ENCODE data around the gene KRTAP7-1. TPM values are rescaled to one million over a fixed set of nuclear protein-coding genes. Genes with fewer than 3 reads are reported as not detected.

KRTAP7-1 gene
- total RNA-seq, 4 donors from 2014 or later = not detected

DNA sequence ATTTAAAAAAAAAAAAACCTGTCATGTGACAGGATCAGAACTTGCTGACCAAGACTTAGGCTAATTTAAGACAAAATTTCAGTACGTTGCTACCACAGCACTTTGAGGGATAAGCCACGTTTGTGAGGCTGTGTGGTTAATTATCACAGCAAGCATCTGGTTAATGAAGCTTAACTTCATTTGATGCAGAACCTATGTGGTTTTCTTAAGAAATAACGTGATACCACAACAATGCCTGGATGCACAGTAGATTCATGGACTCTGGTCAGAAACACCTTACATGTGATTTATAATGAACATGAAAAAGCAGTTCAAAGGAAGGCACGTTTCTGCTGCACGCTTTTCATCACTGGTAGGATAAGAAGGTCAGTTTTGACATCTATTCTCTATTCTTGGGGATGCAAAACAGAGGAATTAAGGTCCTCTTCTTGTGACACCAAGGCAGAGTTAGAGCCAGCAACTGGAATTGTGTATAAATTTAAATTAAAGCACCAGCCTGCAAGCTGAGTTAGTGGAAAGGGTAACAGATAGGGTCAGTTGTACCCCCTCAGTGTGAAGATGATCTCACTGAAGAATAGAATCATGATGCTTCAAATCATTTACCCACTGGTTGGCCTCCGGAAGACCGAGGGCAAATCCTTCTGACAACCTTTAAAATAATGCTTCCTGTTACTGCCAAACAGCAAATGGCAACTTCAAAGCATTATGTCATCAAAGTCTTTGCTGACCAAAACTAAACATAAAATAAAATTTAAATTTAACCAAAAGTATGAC lies 10.5 kb downstream of the KRTAP7-1 start:
- TF ChIP-seq, protein P1, sequence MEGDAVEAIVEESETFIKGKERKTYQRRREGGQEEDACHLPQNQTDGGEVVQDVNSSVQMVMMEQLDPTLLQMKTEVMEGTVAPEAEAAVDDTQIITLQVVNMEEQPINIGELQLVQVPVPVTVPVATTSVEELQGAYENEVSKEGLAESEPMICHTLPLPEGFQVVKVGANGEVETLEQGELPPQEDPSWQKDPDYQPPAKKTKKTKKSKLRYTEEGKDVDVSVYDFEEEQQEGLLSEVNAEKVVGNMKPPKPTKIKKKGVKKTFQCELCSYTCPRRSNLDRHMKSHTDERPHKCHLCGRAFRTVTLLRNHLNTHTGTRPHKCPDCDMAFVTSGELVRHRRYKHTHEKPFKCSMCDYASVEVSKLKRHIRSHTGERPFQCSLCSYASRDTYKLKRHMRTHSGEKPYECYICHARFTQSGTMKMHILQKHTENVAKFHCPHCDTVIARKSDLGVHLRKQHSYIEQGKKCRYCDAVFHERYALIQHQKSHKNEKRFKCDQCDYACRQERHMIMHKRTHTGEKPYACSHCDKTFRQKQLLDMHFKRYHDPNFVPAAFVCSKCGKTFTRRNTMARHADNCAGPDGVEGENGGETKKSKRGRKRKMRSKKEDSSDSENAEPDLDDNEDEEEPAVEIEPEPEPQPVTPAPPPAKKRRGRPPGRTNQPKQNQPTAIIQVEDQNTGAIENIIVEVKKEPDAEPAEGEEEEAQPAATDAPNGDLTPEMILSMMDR (IDR thresholded peaks at IDR 0.05; ENCODE audit: low read depth) = no peak

DNA sequence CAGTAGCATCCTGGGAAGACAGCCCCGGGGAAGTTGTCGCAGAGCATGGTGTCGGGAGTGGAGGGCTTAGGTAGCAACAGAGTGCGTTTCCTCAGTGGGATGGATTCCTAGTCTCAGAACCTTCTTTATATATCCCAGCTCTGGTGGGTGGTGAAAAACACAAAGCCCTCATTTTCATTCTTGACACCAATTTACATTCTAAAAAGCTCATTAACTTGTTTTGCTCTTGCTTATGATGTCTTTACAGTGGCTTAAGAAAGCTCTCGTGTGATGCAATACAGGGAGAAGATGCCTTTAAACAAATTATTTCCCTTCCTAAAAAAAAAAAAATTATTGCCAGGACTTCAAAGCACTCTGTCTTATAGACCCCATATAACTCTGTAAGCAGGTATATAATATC lies 16.4 kb downstream of the KRTAP7-1 start, which contains the start of gene KRTAP8-1:
Gene KRTAP8-1, minus strand, starts transcription at position 101 of the 400 bp plus-strand sequence. Its CDS starts 54 bp downstream, at position 47.
- TF ChIP-seq, protein P1 (IDR thresholded peaks at IDR 0.05; ENCODE audit: low read depth) = no peak

DNA sequence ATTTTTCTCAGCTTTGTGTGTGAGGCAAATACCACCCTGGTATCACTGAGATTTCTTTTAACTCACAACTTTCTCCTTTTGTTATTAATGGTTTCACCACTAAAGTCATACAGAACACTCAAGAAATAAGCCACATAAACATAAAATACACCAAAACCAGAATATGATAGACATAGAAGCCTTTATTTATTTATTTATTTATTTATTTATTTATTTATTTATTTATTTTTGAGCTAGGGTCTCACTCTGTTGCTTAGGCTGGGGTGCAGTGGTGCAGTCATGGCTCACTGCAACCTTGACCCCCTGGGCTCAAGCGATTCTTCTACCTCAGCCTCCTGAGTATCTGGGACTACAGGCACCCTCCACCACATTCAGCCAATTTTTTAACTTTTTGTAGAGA lies 29.0 kb downstream of the KRTAP7-1 start:
- TF ChIP-seq, protein P1 (IDR thresholded peaks at IDR 0.05; ENCODE audit: low read depth) = no peak

DNA sequence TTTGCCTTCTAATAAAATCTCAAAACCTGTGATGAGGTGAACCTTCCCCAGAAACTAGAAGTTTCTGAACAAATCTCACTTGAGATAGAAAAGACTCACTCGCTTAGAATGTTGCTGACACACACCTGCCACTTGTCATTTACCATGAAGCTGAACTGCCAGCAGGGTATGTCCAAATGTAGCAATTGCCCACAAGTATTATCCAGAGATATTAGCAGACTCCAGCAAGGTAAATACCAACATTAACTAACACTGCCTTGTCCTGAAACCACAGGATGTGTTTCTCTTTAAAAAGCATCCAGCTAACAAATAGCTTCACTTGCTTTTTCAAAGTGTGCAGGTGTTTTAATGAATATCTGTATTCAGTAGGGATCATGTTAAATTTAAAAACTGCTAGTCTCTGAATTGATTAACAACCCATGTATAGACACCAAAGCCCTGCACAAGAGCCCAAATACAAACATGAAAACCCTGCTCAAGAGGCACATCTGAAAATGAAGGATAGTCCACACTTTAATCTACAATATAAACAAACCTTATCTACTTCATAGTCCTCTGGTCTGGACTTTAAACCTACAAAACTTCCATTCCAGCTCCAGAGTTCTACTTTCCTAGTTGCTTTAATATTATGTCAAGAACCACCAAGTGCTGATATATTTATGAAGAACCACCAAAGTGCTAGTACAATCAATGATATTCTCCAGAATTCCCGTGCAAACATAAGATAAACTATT lies 35.8 kb downstream of the KRTAP7-1 start:
- TF ChIP-seq, protein P1 (IDR thresholded peaks at IDR 0.05; ENCODE audit: low read depth) = no peak

DNA sequence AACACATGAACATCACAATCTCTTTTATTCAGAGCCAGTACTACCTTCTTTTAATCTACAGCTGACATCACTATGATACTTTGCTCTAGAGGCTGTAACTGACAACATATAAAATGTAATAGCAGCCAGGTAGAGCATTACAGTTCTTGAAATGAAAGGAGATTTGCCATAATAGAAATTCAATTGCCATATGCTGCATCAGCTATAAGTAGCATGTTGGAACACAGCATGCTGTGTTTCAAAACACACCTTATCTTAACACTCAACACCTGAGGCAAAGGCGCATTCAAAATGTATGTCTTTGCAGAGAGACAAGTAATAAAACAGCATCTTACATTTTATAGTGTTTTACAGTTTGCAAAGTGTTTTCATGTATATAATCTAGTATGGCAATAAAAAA lies 50.3 kb downstream of the KRTAP7-1 start:
- TF ChIP-seq, protein P1 (IDR thresholded peaks at IDR 0.05; ENCODE audit: low read depth) = no peak

Small RNAs within 50 kb of the gene (small RNA-seq; reads per million reads assigned to genes)
- not detected for gene KRTAP8-2P
- gene KRTAP8-3P = not detected

Other genes with a start within 250 kb of the KRTAP7-1 start
- not detected for gene KRTAP22-2, start 239.4 kb downstream of the KRTAP7-1 start, total RNA-seq
- not detected for gene KRTAP6-3, start 237.3 kb downstream of the KRTAP7-1 start, total RNA-seq
- not detected for gene KRTAP6-2, start 230.9 kb downstream of the KRTAP7-1 start, total RNA-seq
- gene KRTAP22-1, start 228.7 kb downstream of the KRTAP7-1 start, total RNA-seq = not detected
- not detected for gene KRTAP6-1, start 215.8 kb downstream of the KRTAP7-1 start, total RNA-seq
- gene KRTAP20-1, start 213.3 kb downstream of the KRTAP7-1 start, total RNA-seq = not detected
- gene KRTAP20-4, start 209.1 kb downstream of the KRTAP7-1 start, total RNA-seq = not detected
- gene KRTAP20-2, start 194.6 kb downstream of the KRTAP7-1 start, total RNA-seq = not detected
- not detected for gene KRTAP20-3, start 186.9 kb downstream of the KRTAP7-1 start, total RNA-seq
- gene KRTAP21-3, start 111.0 kb downstream of the KRTAP7-1 start, total RNA-seq = not detected
- not detected for gene KRTAP21-2, start 82.5 kb downstream of the KRTAP7-1 start, total RNA-seq
- gene KRTAP21-1, start 74.3 kb downstream of the KRTAP7-1 start, total RNA-seq = not detected
- not detected for gene KRTAP8-1, start 16.5 kb downstream of the KRTAP7-1 start, total RNA-seq
- not detected for gene KRTAP11-1, start 51.8 kb upstream of the KRTAP7-1 start, total RNA-seq
- not detected for gene KRTAP19-8, start 208.7 kb upstream of the KRTAP7-1 start, total RNA-seq

Measured in subcutaneous adipose tissue (tissue), 4 donors.